ENCODE results near the gene PPM1H.
A peak's percentile ranks its signal among the peaks of the same experiment; 100 is the strongest.

PPM1H gene

DNA sequence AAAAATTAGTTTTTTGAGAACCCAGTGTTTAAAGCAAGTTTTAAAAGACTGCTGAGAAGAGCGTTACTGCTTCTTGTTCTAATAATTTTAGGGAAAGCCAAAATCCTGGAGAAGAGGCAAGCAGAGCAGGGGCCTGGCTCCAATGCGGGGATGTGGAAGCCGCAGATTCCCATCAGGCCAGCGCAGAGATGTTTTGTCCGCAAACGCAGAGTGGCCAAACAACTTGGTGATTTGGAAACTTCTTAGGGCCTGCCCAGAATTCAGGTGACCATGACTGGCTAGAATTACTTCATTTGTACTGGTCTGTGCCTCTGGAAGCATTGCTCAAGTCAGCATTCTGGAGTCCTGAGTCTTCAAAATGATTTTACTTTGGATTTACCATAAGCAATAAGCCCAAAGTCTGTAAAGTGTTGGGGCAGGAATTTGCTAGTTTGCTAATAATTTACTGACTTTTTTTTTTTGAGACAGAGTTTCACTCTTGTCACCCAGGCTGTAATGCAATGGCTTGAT is 208.4 kb downstream of the PPM1H start:
- DNase-seq = peak; percentile 34

DNA sequence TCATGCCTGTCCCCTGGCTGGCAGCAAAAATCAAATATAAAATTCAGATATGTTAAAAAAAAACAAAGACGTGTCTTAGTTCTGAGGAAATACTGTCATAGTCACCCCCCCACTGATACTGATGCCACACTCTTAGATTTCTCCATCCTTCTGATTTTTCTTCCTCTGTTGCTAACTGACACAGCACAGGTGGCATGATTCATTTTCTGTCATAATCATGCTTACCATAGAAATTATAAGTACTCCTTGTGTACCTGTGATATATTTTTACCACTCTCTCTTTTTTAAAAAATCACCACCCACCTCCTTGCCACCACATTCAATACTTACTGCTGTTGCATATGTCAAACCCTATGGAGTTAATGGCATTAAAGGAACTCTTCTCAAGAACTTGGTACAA is 209.2 kb downstream of the PPM1H start:
- DNase-seq = peak; percentile 46

DNA sequence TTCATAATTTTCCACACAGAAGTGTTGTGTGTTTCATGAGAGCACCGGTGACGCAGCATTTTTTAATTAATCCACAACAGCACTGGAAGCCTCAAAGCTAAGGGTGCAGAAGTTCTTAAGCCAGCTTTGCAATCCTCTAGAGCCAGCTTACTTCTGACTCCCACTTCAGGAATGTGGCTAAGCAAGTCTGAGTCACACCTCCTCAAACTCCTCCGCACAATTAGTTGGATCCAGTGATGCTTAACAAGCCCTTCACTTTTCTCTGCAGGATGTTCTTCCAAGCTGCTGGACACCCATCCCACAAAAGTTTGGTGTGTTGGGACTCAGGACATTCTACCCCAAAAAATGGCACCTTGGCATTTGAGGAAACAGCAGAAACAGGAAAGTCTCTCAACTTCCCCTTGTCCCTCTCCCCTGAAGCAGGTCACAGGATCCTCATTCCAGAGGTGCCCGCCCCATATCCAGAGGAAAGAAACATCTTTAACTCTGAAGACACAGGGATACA is 210.0 kb downstream of the PPM1H start:
- DNase-seq = peak; percentile 59

DNA sequence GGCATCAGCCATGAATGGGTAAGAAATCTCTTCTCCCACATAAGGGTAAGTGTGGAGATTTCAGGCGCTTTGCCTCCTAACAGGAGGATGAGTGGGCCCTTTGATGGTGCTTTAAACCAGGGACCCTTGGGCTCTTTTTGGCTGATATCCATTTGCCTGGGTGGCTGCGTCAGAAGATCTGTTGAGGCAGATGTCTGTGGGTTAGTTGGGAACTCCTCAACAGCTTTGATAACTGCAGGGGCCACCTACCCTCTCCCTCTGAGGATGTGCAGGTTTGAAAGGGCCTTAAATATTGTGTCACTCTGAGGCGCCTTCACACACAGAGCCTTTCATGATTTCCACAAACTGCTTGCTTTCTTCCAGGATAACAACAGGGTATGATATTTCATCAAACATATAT is 210.7 kb downstream of the PPM1H start:
- no peak for DNase-seq

DNA sequence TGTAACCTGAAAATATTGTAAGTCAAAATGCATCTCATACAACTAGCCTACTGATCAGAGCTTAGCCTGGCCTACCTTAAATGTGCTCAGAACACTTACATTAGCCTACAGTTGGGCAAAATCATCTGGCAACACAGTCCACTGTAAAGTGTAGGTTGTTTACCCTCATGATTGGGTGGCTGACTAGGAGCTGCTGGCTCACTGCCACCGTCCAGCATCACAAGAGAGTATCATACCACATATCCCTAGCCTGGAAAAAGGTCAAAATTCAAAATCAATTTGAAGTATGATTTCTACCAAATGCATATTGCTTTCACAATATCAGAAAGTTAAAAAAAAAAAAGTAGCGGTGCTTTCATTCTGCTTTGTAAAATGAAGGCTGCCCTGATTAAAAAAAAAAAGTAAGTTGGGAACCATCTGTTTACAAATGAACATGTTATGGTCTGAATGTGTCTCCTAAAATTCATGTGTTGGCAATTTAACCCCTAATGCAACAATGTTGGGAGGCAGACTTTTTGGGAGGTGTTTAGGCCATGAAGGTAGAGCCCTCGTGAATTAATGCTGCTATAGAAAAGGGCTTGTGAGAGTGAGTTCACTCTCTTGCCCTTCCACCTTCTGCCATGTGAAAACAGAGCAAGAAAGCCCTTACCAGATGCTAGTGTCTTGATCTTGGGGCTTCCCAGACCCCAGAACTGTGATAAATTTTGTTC is 211.8 kb downstream of the PPM1H start:
- no peak for DNase-seq

DNA sequence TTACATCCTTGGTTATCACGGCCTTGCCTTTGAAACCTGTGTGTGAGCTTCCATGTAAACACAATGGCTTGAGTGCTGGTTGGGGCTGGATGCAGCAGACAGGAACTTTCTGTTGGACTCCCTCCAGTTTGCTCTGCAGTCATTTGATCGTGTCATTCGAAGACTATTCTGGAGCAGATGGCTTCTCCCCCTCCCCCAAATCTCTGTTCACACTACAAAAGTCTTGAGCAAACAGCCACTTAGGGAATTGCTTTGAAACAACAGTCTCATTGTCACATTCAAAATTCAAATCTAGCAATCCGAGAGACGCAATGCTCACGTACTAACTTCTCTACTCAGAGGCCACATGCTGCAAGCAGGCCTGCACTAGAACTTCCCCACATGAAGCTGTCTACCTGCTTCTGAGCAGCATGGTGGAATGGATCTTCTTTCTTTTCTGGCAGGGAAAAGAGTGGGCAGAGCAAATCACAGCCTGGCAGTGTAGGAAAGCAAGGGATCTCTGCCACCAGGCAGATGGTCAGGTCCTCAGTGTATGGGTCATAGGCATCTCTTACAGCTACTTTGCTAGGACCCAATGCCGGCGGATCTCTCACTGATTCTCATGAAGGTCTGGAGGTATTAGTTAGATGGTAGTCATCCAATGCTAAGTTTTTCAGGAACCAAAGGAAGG is 214.2 kb downstream of the PPM1H start:
- no peak for DNase-seq

DNA sequence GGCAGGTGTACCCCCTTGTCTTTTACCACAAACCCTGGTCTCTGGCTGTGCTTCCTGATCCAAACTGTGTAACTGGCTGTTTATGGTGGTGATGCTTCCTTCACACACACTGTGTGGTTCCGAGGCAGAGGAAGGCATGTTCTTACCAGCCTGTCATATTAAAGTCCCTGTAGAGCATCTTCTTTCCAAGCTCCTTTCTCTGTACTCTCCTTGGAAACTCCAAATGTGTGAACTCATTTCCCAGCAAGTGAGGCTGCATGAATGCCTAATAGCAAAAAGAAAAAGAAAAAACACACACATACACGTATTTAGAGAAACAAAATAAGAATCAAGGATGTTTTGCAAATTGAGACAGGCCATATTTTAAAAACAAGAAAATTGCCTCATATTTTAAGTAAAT is 214.9 kb downstream of the PPM1H start:
- DNase-seq = no peak

DNA sequence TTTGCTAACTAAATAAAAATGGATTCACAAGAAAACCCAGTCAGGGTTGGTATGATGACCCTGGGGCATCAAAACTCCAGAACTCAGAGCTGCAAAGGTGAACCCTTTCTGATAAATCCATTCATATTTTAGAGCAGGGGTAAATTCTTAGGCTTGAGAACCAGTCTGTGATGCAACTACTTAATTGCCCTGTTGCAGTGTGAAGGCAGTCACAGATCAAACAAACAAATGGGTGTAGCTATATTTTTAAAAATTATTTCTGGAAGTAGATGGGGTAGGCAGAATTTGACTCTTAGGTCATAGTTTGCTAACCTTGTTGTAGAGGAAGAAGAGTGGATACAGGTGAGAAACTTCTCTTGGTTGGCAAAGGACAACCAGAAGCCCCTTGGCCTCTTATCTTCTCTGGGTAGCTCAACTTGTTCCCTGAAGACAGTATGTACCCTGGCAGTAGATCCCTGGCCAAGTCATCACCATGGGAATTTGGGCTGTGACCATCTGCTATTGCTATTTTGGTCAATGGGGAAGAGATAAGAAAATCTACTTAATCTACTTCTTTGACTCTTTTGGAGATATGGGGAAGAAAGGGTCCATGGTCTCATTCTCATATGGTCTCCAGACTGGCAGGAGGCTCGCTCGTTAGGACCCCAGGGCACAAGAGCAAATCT is 216.1 kb downstream of the PPM1H start:
- no peak for DNase-seq

DNA sequence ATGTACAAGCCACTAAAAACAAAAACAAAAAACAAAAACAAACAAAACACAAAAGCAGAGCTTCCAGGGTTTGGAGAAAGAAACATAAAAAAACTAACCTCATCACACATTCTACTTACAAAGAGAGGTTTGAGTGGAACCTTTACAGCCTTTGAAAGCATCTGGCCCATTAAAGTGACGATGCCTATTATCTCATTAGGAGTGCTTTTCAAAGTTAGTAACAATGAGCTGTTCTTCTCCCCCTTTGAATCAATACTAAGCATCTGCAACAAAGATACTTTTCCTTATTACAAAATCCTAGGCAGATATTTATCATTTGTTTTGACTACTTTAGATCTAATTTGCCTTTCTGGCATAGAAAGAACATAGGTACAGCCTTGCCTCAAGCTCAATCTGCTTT is 217.3 kb downstream of the PPM1H start:
- DNase-seq = no peak

DNA sequence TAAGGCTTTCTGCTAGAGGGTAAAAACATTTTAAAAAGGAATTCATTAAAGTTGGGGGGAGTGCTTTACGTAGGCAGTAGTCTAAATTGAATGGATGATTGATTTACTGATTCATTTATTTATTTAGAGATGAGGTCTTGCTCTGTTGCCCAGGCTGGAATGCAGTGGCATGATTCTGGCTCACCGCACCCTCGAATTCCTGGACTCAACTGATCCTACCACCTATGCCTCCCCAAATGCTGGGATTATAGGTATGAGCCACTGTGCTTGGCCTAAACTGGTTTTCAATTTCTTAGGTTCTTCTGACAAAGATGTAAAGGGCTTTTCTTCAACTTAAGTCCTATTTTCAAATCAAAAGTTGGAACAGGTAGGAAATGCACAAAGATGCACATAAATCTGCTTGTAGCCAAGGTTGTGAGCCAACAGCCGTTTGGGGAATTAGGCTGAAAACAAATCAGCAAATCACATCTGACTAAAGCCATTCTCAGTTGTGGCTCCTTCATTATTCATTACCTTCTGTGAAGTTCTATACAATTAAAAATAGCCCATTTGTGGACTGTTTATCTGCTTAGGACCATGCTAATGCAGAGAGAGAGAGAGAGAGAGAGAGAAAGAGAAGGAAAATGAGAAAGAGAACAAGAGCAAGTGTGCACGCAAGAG is 218.0 kb downstream of the PPM1H start:
- DNase-seq = no peak

DNA sequence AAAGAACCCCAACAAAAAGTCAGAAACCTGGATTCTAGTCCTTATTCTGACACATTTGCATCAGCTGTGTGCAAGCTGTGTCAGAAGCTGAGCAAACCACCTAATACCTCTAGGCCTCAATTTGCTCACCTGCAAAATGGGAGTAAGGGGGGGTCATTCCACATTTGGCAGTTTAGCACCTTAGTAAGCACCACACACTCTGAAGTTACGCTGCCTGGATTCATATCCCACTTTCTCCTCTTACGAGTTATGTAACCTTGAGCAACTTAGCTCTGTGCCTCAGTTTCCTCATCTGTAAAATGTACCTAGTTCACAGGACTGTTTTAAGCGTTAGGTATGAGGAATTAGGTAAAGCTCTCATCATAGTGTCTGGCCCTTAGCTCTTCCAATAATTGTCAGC is 218.9 kb downstream of the PPM1H start:
- no peak for DNase-seq

DNA sequence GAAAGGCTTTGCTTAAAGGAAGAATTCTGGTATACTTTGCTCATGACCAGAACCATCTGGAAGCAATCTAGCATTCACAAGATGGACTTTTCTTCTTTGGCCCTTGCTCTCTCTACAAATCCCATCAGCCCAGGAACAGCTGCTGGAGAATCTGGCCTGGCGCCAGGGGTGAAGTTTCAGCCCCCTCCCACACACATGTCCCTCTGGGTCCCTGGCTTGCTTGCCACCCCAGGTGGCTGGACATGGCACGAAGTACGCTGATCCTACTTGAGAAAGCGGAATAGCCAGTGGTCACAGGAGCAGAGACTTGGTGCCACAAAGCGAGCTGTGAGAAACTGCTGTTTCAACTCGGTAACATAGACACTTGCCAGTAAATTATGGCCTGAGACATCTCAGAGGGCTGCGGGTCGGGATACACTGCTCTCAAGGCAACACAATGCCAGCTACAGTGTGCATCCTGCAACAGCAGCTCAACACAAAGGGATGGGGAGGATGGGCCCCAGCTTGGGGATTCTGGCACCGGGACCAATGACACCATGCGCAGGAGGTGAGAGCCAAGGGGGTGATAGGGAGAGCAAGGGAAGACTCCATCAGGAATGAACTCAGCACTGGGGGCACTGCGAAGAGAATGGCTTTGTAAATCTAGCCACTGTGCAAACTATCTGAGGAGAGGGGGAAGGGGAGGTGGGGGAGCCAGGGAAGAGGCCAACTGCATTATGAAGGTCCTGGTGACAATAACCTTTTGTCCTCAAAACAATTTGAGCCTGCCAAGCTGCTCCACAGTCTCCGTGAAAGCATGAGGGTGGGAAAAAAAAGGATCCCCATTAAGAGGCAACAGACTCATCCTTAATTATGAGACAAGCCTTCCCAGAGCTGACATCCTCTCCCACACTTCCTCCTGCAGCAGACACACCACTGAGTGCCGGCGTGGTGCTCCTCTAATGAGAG is 219.9 kb downstream of the PPM1H start:
- peak; percentile 10 for DNase-seq

DNA sequence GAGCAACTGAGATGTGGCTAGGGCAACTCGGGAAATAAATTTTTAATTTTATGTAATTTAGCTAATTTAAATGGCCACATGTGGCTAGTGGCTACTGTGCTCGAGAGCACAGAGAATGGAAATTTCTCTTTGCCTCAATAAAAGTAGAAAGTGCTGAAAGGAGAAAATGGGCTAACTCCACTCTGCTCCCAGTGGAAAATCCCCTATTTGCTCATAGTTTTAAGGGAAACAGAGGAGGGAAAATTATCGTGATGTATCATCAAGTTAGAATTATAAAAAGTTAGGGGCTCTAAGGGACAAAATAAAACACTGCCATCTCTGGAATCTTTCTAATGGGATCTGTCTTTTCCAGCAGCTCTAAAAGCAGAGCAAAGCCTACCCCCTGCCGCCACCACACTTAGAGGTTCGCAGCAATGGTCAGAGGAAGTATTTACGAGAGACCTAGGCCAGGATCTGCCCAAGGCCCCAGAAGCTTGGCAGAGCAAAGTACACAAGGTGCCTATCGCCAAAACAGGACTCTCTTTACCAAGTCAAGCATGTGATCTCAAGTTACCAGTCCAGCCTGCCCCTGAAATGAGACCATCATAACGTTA is 220.7 kb downstream of the PPM1H start:
- no peak for DNase-seq

DNA sequence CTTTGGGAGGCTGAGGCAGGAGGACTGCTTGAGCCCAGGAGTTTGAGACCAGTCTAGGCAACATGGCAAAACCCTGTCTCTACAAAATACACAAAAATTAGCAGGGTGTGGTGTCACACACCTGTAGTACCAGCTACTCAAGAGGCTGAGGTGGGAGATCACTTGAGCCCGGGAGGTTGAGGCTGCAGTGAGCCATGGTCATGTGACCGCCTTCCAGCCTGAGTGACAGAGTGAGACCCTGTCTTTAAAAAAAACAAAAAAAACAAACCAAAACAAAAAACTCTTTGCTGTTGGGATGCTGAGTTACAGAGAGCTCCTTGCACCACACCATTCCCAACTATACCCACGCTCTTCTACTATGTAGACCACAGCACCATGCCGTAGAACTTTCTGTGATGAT is 221.2 kb downstream of the PPM1H start:
- no peak for DNase-seq

DNA sequence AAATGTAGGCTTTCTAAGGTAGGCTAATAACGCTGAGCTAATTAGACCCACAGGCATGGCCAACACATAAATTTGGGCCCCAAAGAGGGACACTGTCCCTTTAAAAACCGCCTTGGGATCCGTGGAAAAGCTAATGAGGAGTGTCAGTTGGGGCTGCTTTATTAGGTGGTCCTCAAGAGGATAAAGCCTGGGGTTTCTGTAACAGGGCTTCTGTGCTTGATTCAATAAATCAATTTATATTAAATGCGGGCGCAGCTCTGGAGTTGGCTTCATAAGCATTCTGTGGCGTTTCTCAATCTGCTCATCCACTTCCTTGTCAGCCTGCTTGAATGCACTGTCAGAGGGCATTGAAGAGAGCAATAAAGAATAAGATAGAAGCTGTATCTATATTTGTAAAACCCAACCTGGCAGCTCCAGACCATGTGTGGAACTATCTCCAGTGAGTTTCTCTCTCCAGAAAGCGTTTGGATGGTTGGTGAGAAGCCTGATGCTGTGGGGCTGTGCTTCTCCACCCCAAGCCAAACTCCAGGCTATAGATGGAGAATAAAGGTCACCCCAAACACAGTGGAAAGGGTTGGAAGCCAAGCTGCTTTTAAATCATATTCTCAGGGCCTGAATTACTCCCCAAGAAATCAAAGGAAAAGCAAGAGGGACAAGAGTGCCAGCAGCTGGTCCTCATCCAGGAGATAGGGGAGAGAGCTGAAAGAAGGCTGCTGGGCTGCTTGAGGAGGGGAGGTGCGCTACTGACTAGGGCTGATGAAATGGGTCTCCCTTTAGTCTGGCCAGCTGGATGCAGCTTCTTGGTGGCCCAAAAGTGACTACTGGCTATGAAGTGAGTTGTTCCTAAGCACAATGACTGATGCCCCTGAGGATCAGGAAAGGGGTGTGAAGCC is 222.0 kb downstream of the PPM1H start:
- DNase-seq = no peak

DNA sequence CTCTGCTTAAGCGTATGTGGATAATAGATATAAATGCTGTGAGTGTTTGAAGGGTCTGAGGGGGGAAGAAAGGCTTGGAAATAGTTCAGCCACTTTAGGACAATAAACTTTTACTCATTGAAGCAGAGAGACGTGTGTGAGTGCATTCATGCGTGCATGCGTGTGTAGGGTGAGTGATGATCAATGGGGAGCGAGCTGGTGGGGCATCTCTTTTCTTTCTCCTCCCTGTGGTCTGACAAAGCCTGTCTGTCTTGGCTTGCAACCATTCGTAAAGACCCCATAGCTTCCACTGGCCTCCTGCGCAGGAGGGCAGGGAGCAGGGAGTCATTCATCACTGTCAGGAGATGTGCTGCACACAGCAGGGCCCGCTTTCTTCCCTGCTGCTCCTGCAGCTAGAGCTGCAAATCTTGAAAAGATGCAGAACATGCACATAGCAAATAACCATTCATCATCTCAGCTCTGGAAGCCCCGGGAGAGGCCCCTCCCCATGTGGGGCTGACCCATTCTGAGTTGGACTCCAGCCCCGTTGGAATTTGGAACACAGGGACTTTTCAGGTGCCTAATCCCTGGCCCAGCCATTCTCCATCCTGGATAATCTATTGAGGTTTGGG is 223.2 kb downstream of the PPM1H start:
- DNase-seq = no peak

DNA sequence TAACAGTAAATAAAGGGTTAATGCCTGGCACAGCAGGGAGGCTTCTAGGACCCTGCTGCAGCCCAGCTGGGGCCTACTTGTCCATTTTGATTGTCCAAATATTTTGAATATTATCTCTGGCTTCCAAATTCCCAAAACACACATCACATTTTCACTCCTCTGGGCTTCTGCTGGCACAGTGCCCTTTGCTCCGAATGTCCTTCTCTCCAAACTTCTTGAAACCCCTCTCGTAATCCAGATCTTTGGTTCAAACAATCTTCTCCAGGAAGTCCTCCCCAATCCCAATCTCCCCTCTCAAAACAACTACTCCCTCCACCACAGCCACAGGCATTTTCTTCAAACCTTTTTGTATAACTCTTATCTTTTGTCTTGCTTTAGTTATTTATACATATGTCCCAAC is 225.6 kb downstream of the PPM1H start:
- DNase-seq = no peak

DNA sequence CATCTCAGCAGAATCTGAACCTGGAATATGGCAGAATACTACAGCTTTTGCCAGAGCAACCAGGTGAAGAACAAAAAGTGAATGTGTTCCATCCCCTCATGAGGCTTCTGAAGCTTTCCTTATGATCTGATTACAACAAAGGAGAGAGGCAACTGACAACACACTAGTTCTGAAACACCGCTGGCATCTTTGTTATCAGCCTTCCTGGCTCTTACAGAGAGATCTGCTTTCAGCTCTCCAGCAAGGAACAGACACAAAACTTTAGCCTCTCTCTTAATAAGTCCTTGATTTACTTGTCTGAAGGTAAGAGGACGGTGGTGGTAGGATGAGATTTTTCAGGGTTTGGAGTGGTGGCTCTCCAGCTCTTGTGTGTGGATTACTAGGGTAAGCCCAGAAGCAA is 227.0 kb downstream of the PPM1H start:
- no peak for DNase-seq

DNA sequence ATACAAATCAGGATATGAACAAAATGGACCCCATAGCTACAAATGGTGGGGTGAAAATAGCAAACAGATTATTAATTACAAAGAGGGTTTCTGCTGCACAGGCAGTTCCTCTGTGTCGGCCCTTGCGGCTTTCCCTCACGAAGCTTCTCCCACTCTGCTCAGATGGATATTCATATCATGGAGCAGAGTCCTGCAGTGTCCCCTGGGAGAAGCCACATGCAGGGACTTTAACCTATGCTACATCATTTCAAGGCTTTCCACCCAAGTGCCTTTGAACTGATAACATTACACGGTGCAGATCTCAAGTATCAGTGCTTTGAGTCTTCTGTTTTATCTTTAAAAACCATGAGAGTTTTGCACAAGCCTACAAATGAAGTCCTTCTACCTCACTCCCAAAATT is 229.1 kb downstream of the PPM1H start:
- DNase-seq = no peak

DNA sequence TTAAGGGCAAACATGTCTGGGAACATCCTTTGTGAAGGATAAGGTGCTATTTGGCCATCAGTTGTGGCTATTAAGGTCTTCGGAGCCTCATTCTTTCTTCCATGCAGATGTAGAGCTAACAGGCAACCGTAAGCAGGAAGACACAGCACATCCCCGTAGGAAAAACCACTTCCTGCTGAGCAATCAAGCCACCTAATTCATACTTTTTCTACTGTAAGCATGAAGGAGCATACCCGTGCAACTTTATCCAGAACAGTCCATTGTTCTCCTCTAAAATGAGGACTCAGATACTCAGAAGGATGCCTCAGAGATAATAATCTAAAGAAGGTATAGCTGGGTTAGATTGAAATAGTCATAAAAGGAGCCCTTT is 232.0 kb downstream of the PPM1H start:
- no peak for DNase-seq

Measured in inflammatory macrophage treated with lipopolysaccharide for 4 hours (primary cell).